GM19324 (cell line): ENCODE data around the gene SPIRE1.
"Not testable (repeated sequence)": the region's sequence is repeated elsewhere in the genome, so short reads cannot be mapped to it uniquely, and the experiment has no call there.

Experiments used
- ATAC-seq: cut with Tn5 transposase; IDR thresholded peaks from one replicate; pipeline ENCODE4 v1.9.1; 2021; ENCODE audit warnings: mild to moderate bottlenecking, moderate library complexity; ENCODE audit not compliant: unreplicated experiment, low FRiP score

SPIRE1 gene

DNA sequence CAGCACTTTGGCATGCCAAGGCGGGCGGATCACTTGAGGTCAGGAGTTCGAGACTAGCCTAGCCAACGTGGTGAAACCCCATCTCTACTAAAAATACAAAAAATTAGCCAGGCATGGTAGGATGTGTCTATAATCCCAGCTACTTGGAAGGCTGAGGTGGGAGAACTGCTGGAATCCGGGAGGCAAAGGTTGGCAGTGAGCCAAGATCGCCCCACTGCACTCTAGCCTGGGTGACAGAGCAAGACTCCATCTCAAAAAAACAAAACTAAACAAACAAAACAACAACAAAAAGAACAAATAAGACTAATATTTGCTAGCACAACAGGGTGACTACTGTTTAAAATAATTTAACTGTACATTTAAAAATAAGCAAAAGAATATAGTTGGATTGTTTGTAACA is 97.3 kb downstream of the SPIRE1 start:
- not testable (repeated sequence) for ATAC-seq

DNA sequence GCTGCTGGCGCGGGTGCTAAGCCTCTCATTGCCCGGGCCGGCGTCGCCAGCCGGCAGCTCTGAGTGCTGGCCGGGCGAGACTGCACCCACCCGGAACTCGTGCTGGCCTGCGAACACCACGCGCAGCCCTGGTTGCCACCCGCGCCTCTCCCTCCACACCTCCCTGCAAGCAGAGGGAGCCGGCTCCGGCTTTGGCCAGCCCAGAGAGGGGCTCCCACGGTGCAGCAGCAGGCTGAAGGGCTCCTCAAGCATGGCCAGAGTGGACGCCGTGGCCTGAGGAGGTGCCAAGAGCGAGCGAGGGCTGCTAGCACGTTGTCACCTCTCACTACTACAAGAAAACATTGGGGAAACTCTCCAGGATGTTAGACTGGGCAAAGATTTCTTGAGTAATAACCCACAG is 98.6 kb downstream of the SPIRE1 start:
- ATAC-seq = no peak

DNA sequence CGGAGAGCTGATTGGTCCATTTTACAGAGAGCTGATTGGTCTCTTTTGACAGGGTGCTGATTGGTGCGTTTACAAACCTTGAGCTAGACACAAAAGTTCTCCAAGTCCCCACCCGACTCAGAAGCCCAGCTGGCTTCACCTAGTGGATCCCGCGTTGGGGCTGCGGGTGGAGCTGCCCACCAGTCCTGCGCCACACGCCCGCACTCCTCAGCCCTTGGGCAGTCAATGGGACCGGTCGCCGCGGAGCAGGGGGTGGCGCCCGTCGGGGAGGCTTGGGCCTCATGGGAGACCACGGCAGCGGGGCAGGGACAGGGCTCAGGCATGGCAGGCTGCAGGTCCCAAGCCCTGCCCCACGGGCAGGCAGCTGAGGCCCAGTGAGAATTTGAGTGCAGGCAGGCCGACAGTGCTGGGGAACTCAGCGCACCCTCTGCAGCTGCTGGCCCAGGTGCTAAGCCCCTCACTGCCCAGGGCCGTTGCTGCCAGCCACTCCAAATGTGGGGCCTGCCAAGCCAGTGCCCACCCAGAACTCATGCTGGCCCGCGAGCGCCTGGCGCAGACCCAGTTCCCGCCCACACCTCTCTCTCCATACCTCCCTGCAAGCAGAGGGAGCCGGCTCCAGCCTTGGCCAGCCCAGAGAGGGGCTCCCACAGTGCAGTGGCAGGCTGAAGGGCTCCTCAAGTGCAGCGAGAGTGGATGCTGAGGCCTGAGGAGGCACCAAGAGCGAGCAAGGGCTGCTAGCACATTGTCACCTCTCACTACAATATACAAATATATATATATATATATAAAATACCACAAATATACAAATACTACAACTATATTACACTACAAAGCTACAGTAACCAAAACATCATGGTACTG is 100.7 kb downstream of the SPIRE1 start:
- ATAC-seq = no peak

DNA sequence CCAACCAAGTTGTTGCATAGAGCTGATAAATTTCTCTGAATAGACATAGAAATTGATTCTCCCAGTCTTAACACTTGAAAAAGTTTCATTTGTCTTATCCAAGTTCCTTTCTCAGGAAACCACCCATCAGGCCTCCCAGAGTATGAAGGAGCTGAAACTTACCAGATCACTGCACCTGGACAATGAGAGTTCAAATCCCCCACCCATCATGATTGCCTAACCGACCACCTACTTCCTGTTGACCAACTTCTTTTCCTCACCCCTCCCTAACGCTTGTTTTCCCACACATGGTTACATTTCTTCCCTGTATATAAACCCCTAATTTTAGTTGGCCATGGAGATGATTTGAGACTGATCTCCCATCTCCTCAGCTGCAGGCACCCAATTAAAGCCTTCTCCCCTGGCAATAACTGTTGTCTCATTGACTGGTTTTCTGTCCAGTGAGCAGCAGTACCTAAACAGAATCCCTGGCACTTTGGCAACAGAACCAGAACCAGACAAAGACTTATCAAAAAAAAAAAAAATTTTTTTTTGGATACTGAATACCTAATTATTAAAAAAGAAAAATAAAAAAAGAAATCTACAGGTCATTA is 103.0 kb downstream of the SPIRE1 start:
- ATAC-seq = no peak

DNA sequence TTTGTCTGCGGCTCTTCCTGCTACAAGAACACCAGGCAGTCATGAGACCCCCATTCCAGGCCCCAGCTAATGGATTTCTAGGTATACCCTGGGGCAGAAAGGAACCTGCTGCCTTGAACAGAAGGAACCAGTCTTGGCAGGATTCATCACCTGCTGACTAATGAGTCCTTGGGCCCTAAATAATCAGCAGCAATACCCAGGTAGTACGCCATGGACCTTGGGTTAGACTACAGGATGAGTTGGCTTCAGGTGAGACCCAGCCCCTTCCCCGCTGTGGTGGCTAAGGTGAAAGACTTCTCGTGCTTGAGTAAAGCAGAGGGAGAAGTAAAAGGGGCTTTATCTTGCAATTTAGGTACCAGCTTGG is 105.0 kb downstream of the SPIRE1 start:
- no peak for ATAC-seq

DNA sequence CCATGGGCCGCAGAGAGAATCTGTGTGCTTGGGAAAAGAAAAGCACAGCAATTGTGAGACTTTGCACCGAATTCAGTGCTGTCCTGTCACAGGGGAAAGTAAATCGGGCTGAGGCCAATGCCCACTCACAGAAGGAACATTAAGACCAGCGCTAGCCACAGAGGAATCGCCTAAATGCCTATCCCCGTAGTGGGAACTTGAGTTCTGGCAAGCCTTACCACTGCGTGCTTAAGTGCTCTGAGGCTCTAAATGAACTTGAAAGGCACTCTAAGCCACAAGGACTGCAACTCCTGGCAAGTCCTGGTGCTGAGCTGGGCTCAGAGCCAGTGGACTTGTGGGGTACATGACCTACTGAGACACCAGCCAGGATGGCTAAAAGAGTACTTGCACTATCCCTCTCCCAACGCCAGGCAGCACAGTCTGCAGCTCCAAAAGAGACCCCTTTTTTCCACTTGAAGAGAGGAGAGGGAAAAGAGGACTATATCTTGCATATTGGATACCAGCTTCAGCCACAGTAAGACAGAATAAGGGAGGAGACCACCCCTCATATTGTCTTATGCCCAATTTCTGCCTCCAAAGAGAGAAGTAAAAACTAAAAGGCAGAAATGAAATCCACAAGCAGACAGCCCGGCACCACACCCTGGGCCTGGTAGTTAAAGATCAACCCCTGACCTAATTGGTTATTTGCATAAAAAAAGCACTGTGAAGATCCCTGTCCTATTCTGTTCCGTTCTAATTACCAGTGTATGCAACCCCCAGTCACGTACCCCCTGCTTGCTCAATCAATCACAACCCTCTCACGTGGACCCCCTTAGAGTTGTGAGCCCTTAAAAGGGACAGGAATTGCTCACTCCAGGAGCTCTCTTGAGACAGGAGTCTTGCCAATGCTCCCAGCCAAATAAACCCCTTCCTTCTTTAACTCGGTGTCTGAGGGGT is 105.7 kb downstream of the SPIRE1 start:
- not testable (repeated sequence) for ATAC-seq

DNA sequence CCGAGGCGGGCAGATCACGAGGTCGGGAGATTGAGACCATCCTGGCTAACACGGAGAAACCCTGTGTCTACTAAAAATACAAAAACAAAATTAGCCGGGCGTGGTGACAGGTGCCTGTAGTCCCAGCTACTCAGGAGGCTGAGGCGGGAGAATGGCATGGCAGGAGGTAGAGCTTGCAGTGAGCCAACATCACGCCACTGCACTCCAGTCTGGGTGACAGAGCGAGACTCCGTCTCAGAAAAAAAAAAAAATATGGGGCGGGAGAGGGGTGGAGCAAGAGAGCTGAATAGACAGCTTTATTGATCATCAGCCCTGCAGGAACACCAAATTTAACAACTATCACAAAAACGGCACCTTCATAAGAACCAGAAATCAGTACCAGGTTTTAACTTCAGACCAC is 106.4 kb downstream of the SPIRE1 start:
- not testable (repeated sequence) for ATAC-seq

DNA sequence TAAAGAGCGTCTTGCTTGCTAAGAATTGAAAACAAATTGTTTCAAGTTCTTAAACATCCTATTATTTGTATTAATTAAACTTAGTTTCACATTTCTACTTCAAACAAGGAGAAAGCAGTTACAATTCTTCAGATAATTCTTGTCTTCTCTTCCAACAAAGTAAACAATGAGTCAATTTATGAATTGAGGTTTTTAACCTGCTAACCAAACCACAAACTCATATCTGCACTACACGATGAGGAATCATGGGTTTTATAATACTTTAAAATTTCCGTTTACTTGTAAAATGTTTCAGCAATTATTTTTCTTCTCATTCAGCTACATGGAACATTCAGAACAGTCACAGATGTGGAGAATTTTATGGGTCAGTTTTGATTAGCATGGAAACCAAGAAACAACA is 114.2 kb downstream of the SPIRE1 start:
- ATAC-seq = no peak

DNA sequence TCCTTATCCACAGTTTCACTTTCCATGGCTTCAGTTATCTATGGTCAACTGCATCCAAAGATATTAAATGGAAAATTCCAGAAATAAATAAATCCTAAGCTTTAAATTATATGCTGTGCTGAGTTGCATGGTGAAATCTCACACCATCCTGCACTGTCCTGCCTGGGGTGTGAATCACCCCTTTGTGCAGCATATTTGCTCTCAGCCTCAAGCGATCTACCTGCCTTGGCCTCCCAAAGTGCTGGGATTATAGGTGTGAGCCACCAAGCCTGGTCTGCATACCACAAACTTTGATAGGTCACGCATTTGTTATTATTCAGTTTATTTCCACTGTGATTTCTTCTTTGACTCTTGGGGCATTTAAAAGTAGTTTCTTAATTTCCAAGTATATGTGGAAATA is 117.2 kb downstream of the SPIRE1 start:
- no peak for ATAC-seq

DNA sequence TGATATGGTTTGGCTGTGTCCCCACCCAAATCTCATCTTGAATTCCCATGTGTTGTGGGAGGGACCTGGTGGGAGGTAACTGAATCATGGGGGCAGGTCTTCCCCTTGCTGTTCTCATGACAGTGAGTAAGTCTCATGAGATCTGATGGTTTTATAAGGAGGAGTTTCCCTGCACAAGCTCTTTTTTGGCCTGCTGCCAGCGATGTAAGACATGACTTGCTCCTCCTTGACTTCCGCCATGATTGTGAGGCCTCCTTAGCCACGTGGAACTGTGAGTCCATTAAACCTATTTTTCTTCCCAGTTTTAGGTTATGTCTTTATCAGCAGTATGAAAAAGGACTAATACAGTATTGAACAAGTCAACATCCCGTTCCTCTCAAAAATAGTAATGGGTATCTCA is 118.7 kb downstream of the SPIRE1 start:
- ATAC-seq = not testable (repeated sequence)

DNA sequence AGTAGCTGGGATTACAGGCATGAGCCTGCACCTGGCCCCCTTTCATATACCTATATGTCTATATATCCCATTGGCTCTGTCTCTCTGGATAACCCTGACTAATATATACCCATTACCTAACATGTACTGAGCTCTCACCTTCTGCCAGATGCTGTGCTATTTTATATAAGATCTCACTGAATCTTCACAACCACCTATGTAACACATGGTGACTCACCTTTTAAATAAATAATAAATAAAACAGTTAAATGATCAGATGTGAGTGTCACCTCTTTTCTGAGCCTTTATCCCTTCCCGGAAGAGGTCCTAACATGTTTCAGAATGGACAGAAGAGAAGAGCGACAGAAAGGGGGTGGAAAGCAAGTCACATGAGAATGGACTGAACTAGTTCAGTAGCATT is 123.1 kb downstream of the SPIRE1 start:
- no peak for ATAC-seq

DNA sequence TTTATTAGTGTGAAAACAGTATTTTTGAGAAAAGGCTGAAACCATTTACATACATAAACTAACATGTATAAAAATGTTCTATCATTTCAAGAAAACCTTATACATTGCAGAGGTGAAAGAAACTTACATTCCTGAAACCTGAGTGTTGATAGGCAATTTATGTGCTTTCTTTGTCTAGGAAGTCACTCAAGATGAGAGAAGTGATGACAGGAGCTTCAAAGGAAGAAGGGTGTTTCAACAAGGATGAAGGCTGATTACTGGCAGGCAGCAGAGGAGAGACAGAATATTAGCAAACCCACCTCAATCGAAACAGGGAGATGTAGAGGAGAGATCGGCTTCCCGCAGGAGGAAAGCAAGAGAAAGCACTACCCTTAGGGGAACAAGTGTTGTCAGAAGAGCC is 125.2 kb downstream of the SPIRE1 start:
- ATAC-seq = no peak

DNA sequence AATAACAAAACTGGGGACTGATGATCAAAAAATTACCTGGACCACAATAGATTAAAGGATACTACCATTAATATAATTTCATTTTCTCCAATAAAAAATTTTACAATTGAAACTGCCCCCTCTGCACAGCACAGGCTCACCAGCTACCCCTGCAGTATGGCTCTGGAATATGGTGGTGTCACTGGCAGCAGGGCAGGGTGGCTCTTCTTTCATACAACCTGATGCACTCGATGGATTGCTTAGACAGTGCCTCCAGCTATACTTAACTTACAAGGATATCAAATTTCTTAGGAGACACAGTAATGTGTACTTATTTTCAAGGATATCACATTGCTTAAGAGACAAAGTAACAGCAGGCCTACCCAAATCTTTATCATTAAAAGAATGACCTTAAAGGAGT is 126.2 kb downstream of the SPIRE1 start:
- ATAC-seq = no peak

DNA sequence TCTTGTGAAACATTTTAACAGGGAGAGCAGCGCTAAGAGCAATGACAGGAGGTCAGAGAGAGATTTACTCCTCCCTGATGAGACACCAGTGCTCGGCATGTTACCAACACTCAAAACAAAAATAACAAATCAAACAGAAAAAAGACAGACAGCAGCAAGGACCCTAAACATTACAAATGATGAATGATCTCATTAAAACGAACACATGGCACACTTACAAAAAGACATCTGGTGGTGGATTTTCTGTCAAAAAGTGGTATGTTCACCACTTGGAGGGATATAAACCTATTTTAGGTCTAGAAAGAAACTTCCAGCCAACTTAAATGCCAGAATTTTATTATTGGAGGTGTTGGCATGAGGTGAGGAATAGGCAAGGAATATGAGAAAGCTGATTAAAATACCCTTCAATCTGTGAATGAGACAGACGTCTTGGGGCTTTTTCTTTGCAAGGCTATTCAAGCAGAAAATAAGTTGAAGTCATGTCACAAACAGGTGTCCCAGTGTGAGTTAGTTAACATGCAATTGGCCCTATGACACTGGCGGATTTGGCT is 137.4 kb downstream of the SPIRE1 start:
- no peak for ATAC-seq

DNA sequence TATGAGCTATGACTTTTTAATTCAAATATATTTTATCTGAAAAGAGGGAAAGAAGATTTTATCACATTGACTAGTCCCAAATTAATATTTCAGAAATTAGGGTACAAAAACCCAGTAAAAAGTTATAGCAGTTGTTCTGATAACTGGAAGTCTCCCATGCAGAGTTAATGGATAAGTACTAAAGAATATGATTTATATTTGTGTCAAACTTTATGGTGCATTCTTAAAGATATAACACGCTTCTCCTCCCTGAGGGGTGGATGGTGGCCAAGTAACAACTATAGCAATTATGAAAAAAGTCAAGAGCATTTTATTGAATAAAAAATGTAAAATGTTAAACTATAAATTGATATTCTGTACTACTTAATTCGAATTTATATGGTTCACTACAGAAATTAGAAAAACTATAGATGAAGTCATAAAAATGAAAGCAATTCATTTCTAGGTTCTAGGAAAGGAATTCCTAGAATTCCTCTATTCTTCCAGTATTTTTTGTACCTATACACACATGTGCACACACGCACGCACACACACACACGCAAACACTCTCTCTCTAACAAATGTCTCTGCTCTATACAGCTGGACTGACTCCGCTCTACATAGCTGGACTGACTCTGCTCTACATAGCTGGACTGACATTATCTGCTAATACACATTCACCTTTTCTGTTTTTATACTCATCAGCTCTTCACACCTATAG is 138.9 kb downstream of the SPIRE1 start:
- no peak for ATAC-seq

DNA sequence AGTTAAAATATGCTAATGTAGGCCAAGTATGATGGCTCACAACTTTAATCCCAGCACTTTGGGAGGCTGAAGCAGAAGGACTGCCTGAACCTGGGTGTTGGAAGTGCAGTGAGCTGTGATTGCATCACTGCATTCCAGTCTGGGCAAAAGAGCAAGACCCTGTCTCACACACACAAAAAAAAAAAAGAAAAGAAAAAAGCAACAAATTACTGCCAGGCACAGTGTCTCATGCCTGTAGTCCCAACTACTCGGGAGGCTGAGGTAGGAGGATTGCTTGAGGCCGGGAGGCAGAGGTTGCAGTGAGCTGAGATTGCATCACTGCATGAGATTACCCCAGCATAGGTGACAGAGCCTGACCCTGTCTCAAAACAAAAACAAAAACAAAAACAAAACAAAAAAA is 139.6 kb downstream of the SPIRE1 start:
- no peak for ATAC-seq

DNA sequence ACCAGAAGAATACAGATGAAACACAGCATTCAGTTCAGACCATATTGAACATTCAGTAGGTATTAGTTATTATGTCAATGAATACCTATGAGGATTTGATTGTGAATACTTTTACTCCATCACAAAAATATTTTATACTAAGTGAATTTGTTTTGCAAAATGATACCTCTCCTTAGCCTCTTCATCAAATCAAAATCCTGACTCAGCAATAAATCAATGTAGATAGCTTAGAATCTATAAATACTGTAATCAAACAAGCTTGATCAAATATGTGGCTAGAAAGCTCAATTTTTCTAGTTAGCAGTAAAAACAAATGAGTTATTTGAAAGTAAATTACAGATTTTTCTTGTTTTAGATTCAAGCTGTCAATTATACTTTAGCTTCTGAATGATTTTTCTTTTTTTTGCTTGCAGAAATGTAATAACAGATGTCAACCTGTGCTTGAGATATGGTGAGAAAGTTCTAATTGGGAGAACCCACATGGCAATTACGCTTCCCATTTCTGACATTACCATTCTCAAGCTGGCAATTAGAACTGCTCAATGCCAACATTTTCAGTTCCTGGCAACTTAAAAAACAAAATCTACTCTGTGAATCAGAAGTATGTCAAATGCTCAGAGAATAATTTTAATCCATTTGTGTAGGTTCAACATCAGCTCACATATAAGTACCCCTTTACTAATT is 140.6 kb downstream of the SPIRE1 start:
- ATAC-seq = no peak

DNA sequence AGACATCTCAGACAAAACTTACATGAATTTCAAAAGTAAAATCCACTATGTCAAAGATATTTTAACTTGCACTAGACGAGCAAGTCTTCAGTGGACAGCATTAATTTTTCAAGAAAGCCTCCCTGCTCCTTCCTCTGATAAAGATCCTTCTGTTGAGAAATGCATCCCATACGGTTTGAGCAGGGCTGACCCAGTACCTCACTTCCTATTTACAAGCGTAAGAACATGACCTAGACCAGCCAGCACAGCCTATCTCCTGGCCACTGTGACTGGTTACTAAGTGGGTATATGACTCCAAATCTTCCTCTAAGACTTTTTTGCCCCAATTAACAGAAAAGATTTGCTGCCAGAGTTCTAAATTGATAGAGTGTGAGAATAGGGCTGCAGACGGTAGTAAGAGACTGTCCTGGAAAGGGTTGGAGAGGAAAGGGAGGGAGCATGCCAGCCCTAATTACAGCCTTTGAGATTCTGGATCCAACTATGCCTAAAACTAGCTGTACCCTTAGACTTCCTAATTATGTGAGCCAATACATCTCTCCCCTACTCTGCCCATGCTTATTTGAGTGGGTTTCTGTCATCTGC is 141.8 kb downstream of the SPIRE1 start:
- no peak for ATAC-seq

DNA sequence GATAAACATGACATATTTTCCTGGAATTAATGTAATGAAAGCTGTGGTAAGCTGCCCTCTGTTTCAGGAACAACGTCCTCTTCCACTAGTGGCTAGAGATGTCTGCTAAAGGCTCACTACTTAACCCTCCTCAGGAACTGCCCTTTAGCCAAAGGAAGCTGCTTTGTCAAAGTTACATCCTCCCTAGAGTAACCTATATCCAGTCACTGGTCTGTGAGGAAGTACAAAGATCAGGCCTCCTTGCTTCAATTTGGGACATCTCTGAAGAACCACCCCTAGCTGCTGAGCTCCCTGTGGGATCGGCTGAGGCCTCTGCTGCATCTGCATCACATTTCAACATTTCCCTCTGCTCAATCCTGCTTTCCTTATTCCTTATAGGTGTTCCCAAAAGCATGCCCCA is 142.4 kb downstream of the SPIRE1 start:
- no peak for ATAC-seq
